ENCODE results near the gene PCBP3. TPM values are rescaled to one million over a fixed set of nuclear protein-coding genes. Genes with fewer than 3 reads are reported as not detected.
"Not testable (repeated sequence)": the region's sequence is repeated elsewhere in the genome, so short reads cannot be mapped to it uniquely, and the experiment has no call there.

The PCBP3 gene
- total RNA-seq, 1 experiment from 2014 or later = not detected

DNA sequence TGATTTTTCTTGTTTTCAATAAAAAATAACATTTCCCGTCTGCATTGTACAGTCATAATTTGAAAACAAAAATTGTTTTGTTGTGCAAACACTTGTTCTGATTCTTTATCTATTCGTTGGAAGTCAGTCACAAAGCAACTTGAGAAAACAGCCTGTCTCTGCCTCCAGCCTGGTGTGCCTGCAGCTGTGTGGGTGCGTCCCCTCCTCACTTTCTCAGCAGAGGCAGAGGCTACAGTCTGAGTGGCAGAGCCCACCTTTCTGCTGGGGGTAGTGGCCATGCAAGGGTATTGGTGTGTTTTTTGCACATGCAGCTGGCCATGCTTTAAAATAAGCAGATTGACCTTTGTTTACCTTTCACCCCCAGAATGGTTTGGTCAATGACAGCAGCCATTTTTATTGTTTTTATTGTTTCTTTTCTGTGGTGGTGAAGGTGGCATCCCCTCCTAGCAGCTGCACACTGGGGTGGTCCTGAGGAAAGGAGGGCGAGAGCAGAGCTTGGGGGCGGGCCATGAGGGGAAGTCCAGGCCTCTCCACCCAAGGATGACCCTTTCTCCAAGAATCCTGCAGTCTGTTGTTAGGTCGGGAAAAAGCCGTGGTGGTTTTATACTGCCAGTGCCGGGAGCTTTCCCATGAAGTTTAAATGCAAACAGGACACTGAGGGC lies 159.6 kb downstream of the PCBP3 start:
- Histone ChIP-seq H3K27ac (ENCODE audit: low read length) (no peak overlapping the region), H3K4me3 (ENCODE audit: low read length) (no peak overlapping the region), H4K20me1 (ENCODE audit: insufficient read depth, low read depth, low read length) (no peaks in the 10 kb centered on the region), H2AFZ (ENCODE audit: low read length) (no peak overlapping the region), H3K4me2 (ENCODE audit: low read depth, low read length, poor library complexity, severe bottlenecking) (no peak overlapping the region), H3K79me2 (ENCODE audit: low read length) (no peaks in the 10 kb centered on the region), H3K27me3 (ENCODE audit: low read length) (no peaks in the 10 kb centered on the region), H3K36me3 (ENCODE audit: insufficient read depth, low read length) (no peaks in the 10 kb centered on the region), H3K9me2 (replicated peaks; ENCODE audit: insufficient read depth, low read length) (no peaks in the 10 kb centered on the region), H3K9me3 (ENCODE audit: low read length) (no peaks in the 10 kb centered on the region), H3K9ac (ENCODE audit: low read length) (no peak overlapping the region), H3K4me1 (ENCODE audit: low read length) (no peaks in the 10 kb centered on the region)
- DNase-seq = no peak

DNA sequence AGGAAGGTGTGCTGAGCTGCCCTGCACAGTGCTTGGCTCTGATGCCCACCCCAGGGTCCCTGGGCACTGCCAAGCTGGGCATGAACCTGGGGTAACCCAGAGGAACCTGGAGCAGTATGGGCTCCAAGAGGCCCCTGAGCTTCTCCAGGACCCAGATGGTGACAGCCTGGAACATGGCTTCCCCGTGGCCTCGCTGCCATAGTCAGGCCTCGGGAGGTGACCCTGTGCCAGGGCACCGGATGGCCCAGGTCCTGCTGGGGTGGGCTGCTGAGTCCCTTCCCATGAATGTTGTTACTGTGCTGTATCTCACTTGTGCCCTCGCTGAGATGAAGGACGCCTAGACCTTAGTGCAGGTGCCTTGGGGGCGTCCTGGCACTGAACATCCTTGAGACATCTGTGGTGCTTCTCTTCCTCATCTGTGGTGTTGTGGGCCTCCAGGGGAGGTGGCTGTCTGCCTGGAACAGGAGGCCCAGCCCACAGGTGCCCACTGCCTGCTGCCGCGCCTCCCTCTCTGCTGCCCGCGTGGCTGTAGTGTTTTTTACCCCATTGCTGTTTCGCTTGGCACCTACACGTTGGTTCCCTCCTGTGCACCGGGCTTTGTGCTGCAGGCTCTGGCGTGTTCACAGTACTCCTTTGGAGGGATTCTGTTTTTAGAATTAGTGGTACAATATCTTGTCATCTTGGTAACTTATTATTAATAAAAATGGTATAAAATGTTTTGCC lies 160.3 kb downstream of the PCBP3 start:
- Histone ChIP-seq H3K9me3 (ENCODE audit: low read length) (no peaks in the 10 kb centered on the region), H2AFZ (ENCODE audit: low read length) (no peak overlapping the region), H4K20me1 (ENCODE audit: insufficient read depth, low read depth, low read length) (no peaks in the 10 kb centered on the region), H3K4me3 (ENCODE audit: low read length) (no peak overlapping the region), H3K79me2 (ENCODE audit: low read length) (no peaks in the 10 kb centered on the region), H3K4me2 (ENCODE audit: low read depth, low read length, poor library complexity, severe bottlenecking) (no peak overlapping the region), H3K27me3 (ENCODE audit: low read length) (no peaks in the 10 kb centered on the region), H3K36me3 (ENCODE audit: insufficient read depth, low read length) (no peaks in the 10 kb centered on the region), H3K27ac (ENCODE audit: low read length) (no peak overlapping the region), H3K4me1 (ENCODE audit: low read length) (no peaks in the 10 kb centered on the region), H3K9ac (ENCODE audit: low read length) (no peak overlapping the region), H3K9me2 (replicated peaks; ENCODE audit: insufficient read depth, low read length) (no peaks in the 10 kb centered on the region)
- DNase-seq = no peak

DNA sequence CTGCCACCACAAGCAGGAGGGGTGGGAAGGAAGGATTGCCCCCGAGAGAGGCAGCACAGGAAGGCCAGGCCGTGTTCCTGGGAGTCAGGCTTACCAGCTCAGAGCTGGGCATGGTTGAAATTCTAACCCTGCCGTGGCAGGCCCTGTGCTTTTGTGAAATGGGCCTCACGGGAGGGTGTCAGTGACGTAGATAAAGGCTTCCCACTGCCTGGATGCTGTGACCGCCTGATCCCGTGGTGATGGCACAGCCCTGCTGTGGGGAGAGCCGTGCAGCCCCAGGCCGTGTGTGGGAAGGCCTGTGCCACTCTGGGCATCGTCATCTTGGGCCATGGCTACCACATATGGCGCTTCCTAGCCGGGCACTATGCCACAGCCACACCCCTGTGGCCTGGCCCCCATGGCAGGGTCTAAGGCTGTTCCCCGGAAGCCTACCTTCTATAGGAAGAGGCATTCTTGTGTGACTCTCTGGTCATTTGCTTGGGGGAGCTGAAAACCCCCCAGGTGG lies 161.3 kb downstream of the PCBP3 start:
- no peaks in the 10 kb centered on the region for H3K9me2 ChIP-seq (replicated peaks; ENCODE audit: insufficient read depth, low read length)
- H2AFZ ChIP-seq (ENCODE audit: low read length) = no peak overlapping the region
- H4K20me1 ChIP-seq (ENCODE audit: insufficient read depth, low read depth, low read length) = no peaks in the 10 kb centered on the region
- H3K9ac ChIP-seq (ENCODE audit: low read length) = no peak overlapping the region
- H3K27me3 ChIP-seq (ENCODE audit: low read length) = no peaks in the 10 kb centered on the region
- DNase-seq = no peak
- no peaks in the 10 kb centered on the region for H3K36me3 ChIP-seq (ENCODE audit: insufficient read depth, low read length)
- no peak overlapping the region for H3K27ac ChIP-seq (ENCODE audit: low read length)
- no peaks in the 10 kb centered on the region for H3K79me2 ChIP-seq (ENCODE audit: low read length)
- H3K9me3 ChIP-seq (ENCODE audit: low read length) = no peaks in the 10 kb centered on the region
- no peak overlapping the region for H3K4me2 ChIP-seq (ENCODE audit: low read depth, low read length, poor library complexity, severe bottlenecking)
- H3K4me1 ChIP-seq (ENCODE audit: low read length) = no peaks in the 10 kb centered on the region
- no peak overlapping the region for H3K4me3 ChIP-seq (ENCODE audit: low read length)

DNA sequence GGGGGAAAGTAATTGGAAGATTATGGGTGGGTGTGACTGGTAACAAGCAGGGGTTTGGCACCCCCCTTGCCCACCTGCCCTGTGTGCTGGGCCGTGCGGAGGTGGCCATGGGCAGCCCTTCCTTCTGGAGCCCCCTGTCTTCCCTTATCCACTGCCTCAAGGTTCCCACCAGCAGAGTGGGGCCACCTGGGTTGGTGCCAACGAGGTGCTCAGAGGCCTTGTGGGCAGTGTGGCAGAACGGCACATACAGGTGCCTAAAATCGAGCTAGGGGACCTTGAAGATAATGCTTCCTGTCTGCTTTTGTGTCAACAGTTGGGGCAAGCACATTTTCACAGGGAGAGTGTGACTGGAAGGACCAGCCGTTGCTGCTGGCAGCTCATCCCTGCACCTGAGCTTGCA lies 161.8 kb downstream of the PCBP3 start:
- Histone ChIP-seq H3K9me2 (replicated peaks; ENCODE audit: insufficient read depth, low read length) (no peaks in the 10 kb centered on the region), H3K79me2 (ENCODE audit: low read length) (no peaks in the 10 kb centered on the region), H3K4me1 (ENCODE audit: low read length) (no peaks in the 10 kb centered on the region), H3K9me3 (ENCODE audit: low read length) (no peaks in the 10 kb centered on the region), H3K4me2 (ENCODE audit: low read depth, low read length, poor library complexity, severe bottlenecking) (no peak overlapping the region), H2AFZ (ENCODE audit: low read length) (no peak overlapping the region), H3K27me3 (ENCODE audit: low read length) (no peaks in the 10 kb centered on the region), H3K27ac (ENCODE audit: low read length) (no peak overlapping the region), H4K20me1 (ENCODE audit: insufficient read depth, low read depth, low read length) (no peaks in the 10 kb centered on the region), H3K36me3 (ENCODE audit: insufficient read depth, low read length) (no peaks in the 10 kb centered on the region), H3K4me3 (ENCODE audit: low read length) (no peak overlapping the region), H3K9ac (ENCODE audit: low read length) (no peak overlapping the region)
- no peak for DNase-seq

DNA sequence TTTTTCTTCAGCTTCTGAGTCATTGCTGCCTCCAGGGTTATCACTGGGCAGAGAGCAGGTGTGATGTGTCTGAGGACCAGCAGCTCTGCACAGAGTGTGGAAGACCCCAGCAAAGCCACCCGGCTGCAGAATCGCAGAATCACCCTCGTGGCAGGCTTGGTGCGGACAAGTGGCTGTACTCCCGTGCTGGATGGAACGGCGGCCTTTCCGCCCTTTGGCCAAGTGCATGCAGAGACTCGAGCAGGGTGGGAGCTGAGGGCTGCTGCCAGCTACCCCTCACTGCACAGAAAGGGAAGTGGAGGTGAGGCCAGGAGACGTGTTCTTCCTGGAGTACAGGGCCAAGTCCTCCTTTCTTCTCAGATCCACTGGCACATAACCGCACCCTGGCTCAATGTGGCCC lies 162.5 kb downstream of the PCBP3 start:
- Histone ChIP-seq H3K4me1 (ENCODE audit: low read length) (no peaks in the 10 kb centered on the region), H3K36me3 (ENCODE audit: insufficient read depth, low read length) (no peaks in the 10 kb centered on the region), H3K9me2 (replicated peaks; ENCODE audit: insufficient read depth, low read length) (no peaks in the 10 kb centered on the region), H3K27me3 (ENCODE audit: low read length) (no peaks in the 10 kb centered on the region), H4K20me1 (ENCODE audit: insufficient read depth, low read depth, low read length) (no peaks in the 10 kb centered on the region), H2AFZ (ENCODE audit: low read length) (no peak overlapping the region), H3K27ac (ENCODE audit: low read length) (no peak overlapping the region), H3K79me2 (ENCODE audit: low read length) (no peaks in the 10 kb centered on the region), H3K9me3 (ENCODE audit: low read length) (no peaks in the 10 kb centered on the region), H3K9ac (ENCODE audit: low read length) (no peak overlapping the region), H3K4me3 (ENCODE audit: low read length) (no peak overlapping the region), H3K4me2 (ENCODE audit: low read depth, low read length, poor library complexity, severe bottlenecking) (no peak overlapping the region)
- DNase-seq = no peak

DNA sequence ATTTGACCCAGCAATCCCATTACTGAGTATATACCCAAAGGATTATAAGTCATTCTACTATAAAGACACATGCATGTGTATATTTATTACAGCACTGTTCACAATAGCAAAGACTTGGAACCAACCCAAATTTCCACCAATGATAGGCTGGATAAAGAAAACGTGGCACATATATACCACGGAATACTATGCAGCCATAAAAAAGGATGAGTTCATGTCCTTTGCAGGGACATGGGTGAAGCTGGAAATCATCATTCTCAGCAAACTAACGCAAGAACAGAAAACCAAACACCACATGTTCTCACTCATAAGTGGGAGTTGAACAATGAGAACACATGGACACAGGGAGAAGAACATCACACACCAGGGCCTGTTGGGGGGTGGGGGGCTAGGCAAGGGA lies 165.1 kb downstream of the PCBP3 start:
- H2AFZ ChIP-seq (ENCODE audit: low read length); H4K20me1 ChIP-seq (ENCODE audit: insufficient read depth, low read depth, low read length); H3K9me3 ChIP-seq (ENCODE audit: low read length); DNase-seq; H3K4me2 ChIP-seq (ENCODE audit: low read depth, low read length, poor library complexity, severe bottlenecking); H3K4me1 ChIP-seq (ENCODE audit: low read length); H3K79me2 ChIP-seq (ENCODE audit: low read length); H3K9me2 ChIP-seq (replicated peaks; ENCODE audit: insufficient read depth, low read length); H3K9ac ChIP-seq (ENCODE audit: low read length); H3K4me3 ChIP-seq (ENCODE audit: low read length); H3K27me3 ChIP-seq (ENCODE audit: low read length); H3K27ac ChIP-seq (ENCODE audit: low read length); H3K36me3 ChIP-seq (ENCODE audit: insufficient read depth, low read length): not testable (repeated sequence)

DNA sequence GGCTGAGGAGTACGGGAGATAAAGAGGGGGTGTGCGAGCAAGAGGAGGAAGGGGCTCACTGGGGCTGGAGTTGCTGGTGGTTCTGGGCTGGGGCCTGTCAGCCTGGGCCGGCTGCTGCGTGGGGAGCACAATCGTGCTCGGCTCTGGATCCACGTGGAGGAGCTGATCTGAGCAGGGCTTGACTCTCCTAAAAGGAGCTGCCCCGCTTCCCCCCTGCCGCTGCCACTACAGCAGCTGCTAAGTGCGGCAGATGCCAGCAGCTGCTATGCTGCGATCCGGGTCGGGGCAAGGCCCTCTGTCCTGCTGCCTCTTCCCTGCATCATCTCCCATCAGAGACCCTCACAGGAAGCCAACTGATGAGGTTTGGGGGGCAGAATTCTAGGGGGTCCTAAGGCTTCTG lies 165.9 kb downstream of the PCBP3 start:
- no peak overlapping the region for H3K4me3 ChIP-seq (ENCODE audit: low read length)
- H3K9me3 ChIP-seq (ENCODE audit: low read length) = no peaks in the 10 kb centered on the region
- H3K9ac ChIP-seq (ENCODE audit: low read length) = no peak overlapping the region
- H3K9me2 ChIP-seq (replicated peaks; ENCODE audit: insufficient read depth, low read length) = no peaks in the 10 kb centered on the region
- no peaks in the 10 kb centered on the region for H3K79me2 ChIP-seq (ENCODE audit: low read length)
- no peaks in the 10 kb centered on the region for H3K27me3 ChIP-seq (ENCODE audit: low read length)
- H3K4me1 ChIP-seq (ENCODE audit: low read length) = no peaks in the 10 kb centered on the region
- H3K36me3 ChIP-seq (ENCODE audit: insufficient read depth, low read length) = no peaks in the 10 kb centered on the region
- H3K27ac ChIP-seq (ENCODE audit: low read length) = no peak overlapping the region
- DNase-seq = no peak
- H3K4me2 ChIP-seq (ENCODE audit: low read depth, low read length, poor library complexity, severe bottlenecking) = no peak overlapping the region
- no peaks in the 10 kb centered on the region for H4K20me1 ChIP-seq (ENCODE audit: insufficient read depth, low read depth, low read length)
- no peak overlapping the region for H2AFZ ChIP-seq (ENCODE audit: low read length)

DNA sequence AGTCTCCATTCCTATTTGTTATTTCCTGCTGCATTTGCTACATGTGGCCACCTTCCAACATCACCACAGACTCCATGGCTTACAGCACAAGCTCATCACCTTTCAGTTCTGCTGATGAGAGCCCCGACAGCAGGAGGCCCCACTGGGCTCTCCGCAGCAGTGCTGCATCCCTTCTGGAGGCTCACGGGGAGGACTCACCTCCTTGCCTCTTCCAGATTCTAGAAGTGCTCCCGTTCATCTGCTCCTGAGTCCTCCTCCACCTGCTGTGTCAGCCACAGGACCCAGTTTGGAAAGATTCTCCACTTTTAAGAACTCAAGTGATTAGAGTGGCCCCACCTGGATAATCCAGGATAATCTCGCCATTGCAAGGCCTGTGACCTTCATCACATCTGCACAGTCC lies 167.6 kb downstream of the PCBP3 start:
- Histone ChIP-seq H3K4me2 (ENCODE audit: low read depth, low read length, poor library complexity, severe bottlenecking) (no peak overlapping the region), H3K36me3 (ENCODE audit: insufficient read depth, low read length) (no peaks in the 10 kb centered on the region), H3K27ac (ENCODE audit: low read length) (no peak overlapping the region), H3K9me2 (replicated peaks; ENCODE audit: insufficient read depth, low read length) (no peaks in the 10 kb centered on the region), H3K9me3 (ENCODE audit: low read length) (no peaks in the 10 kb centered on the region), H3K27me3 (ENCODE audit: low read length) (no peaks in the 10 kb centered on the region), H2AFZ (ENCODE audit: low read length) (no peak overlapping the region), H3K4me1 (ENCODE audit: low read length) (no peaks in the 10 kb centered on the region), H3K4me3 (ENCODE audit: low read length) (no peak overlapping the region), H4K20me1 (ENCODE audit: insufficient read depth, low read depth, low read length) (no peaks in the 10 kb centered on the region), H3K79me2 (ENCODE audit: low read length) (no peaks in the 10 kb centered on the region), H3K9ac (ENCODE audit: low read length) (no peak overlapping the region)
- no peak for DNase-seq
